SU-DHL-6 (cell line): ENCODE measurements around the gene SCYL1.

Source experiments
- CTCF ChIP-seq: fragments of 200-600 bp; sonication (generic); IDR thresholded peaks from one replicate; pipeline ENCODE4 v1.5.1; 2017; ENCODE audit warnings: antibody characterized with exemption, mild to moderate bottlenecking, low read length, moderate library complexity; ENCODE audit not compliant: insufficient read depth, poor library complexity, severe bottlenecking
- EZH2phosphoT487 ChIP-seq: fragments of 200-600 bp; sonication (generic), shearing (Covaris generic); conservative IDR thresholded peaks from 2 replicates; pipeline ENCODE4 v1.6.1; 2018; ENCODE audit warnings: mild to moderate bottlenecking, antibody characterized with exemption, low read length, moderate library complexity, mixed read lengths

DNA sequence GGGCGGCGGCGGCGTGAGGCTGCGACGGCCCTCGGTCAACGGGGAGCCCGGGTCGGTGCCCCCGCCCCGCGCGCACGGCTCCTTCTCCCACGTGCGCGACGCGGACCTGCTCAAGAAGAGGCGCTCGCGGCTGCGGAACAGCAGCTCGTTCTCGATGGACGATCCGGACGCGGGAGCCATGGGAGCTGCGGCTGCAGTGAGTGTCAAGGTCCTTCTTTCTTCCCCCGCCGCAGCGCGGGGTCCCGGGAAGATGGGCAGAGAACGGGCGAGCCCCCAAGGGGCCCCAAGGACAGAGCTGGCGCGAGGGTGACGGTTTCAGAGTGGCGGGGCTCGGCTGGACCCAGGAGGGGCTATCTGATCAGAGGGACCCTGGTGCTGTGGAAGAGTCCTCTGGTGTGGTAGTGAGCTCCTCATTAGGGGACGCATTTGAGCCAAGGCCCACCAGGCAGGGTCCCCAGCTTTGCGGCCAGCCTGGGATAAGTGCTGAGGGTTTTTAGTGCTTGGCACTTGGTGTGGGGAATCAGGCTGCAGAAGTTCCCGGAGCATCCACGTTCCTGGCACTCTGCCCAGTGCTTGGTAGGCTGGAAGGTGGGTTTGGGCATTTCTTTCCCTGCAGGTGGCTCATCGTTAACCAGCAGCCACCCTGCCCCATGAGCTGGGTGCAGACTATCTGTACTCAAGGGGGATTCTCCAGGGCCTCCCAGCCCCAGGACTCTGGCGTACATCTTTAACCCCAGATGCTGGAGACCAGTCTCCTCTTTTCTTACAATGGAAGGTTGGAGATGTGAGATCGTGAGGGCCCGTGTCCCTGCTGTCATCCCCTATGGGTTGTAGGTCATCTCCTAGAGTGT lies 60.7 kb downstream of the SCYL1 start:
- TF ChIP-seq CTCF (no peak), EZH2phosphoT487 (no peak)
